Testis (tissue), 2 donors: ENCODE measurements around the gene SLC16A9.

Source experiments
- POLR2A ChIP-seq: fragments of 450-650 bp; IDR thresholded peaks from one replicate; pipeline ENCODE4 v1.6.1; 2017; ENCODE audit warnings: antibody characterized with exemption, mild to moderate bottlenecking, moderate library complexity
- TF ChIP-seq, protein P1 (sequence below), 3 experiments: fragments of 450-650 bp in 2 of 3; fragments of 200-600 bp in 1 of 3; sonication (generic) in 1 of 3; IDR thresholded peaks; one replicate each; pipeline ENCODE4 v1.5.1; 2016 to 2019; ENCODE audit warnings: antibody characterized with exemption in 3 of 3, mild to moderate bottlenecking in 2 of 3, moderate library complexity in 1 of 3

DNA sequence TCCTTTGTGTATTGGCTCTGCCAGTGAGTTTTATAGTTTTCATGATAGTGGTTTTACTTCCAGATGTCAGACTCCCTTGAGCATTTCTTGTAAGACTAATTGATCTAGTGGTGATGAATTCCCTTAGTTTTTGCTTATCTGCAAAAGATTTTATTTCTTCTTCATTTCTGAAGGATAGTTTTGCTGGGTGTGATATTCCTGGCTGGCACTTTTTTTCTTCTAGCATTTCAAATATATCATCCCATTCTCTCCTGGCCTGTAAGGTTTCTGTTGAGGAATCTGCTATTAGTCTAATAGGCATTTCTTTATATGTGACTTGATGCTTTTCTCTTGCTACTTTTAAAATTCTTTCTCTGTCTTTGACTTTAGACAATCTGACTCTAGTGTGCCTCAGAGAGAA lies 64.8 kb downstream of the SLC16A9 start:
- TF ChIP-seq, protein P1, sequence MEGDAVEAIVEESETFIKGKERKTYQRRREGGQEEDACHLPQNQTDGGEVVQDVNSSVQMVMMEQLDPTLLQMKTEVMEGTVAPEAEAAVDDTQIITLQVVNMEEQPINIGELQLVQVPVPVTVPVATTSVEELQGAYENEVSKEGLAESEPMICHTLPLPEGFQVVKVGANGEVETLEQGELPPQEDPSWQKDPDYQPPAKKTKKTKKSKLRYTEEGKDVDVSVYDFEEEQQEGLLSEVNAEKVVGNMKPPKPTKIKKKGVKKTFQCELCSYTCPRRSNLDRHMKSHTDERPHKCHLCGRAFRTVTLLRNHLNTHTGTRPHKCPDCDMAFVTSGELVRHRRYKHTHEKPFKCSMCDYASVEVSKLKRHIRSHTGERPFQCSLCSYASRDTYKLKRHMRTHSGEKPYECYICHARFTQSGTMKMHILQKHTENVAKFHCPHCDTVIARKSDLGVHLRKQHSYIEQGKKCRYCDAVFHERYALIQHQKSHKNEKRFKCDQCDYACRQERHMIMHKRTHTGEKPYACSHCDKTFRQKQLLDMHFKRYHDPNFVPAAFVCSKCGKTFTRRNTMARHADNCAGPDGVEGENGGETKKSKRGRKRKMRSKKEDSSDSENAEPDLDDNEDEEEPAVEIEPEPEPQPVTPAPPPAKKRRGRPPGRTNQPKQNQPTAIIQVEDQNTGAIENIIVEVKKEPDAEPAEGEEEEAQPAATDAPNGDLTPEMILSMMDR (IDR thresholded peaks at IDR 0.05): no peak
- TF ChIP-seq POLR2A: no peak
